SJSA1 (cell line): ENCODE results near the gene RHBDL3. TPM values are rescaled to one million over a fixed set of nuclear protein-coding genes. Genes with fewer than 3 reads are reported as not detected.

Source experiments
- DNase-seq, 2 experiments: peaks; one replicate each; pipeline ENCODE4 v3.0.0-alpha.2; 2015 to 2020; ENCODE audit warnings: low spot score in 2 of 2, low read depth in 1 of 2
- H3K27ac ChIP-seq: fragments of 250-450 bp; sonication (Bioruptor Pico); 2 replicates; pipeline ENCODE4 v1.5.1; 2020; ENCODE audit warnings: mild to moderate bottlenecking, moderate library complexity
- H3K27me3 ChIP-seq: fragments of 250-450 bp; sonication (Bioruptor Pico); replicated peaks from 2 replicates; pipeline ENCODE4 v1.5.1; 2020; ENCODE audit warnings: mild to moderate bottlenecking, moderate library complexity
- H3K36me3 ChIP-seq: fragments of 250-450 bp; sonication (Bioruptor Pico); 2 replicates; pipeline ENCODE4 v1.5.1; 2020; ENCODE audit warnings: mild to moderate bottlenecking
- H3K4me1 ChIP-seq: fragments of 250-450 bp; sonication (Bioruptor Pico); replicated peaks from 2 replicates; pipeline ENCODE4 v1.6.1; 2021; ENCODE audit warnings: mild to moderate bottlenecking
- H3K4me3 ChIP-seq: fragments of 250-450 bp; sonication (Bioruptor Pico); 2 replicates; pipeline ENCODE4 v1.5.1; 2020; ENCODE audit warnings: mild to moderate bottlenecking
- H3K9me3 ChIP-seq: fragments of 250-450 bp; sonication (Bioruptor Pico); replicated peaks from 2 replicates; pipeline ENCODE4 v1.5.1; 2020; ENCODE audit warnings: mild to moderate bottlenecking
- total RNA-seq: library from RNA; depleted of rRNA; stranded (reverse); fragments of >200 nt; shearing (Covaris generic); gene quantifications from 2 replicates; pipeline ENCODE4 v1.2.3, GENCODE V29; 2014; rRNA removed

Gene RHBDL3, protein sequence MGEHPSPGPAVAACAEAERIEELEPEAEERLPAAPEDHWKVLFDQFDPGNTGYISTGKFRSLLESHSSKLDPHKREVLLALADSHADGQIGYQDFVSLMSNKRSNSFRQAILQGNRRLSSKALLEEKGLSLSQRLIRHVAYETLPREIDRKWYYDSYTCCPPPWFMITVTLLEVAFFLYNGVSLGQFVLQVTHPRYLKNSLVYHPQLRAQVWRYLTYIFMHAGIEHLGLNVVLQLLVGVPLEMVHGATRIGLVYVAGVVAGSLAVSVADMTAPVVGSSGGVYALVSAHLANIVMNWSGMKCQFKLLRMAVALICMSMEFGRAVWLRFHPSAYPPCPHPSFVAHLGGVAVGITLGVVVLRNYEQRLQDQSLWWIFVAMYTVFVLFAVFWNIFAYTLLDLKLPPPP
- total RNA-seq: 0.63 and 1.2 TPM in 2 replicates

DNA sequence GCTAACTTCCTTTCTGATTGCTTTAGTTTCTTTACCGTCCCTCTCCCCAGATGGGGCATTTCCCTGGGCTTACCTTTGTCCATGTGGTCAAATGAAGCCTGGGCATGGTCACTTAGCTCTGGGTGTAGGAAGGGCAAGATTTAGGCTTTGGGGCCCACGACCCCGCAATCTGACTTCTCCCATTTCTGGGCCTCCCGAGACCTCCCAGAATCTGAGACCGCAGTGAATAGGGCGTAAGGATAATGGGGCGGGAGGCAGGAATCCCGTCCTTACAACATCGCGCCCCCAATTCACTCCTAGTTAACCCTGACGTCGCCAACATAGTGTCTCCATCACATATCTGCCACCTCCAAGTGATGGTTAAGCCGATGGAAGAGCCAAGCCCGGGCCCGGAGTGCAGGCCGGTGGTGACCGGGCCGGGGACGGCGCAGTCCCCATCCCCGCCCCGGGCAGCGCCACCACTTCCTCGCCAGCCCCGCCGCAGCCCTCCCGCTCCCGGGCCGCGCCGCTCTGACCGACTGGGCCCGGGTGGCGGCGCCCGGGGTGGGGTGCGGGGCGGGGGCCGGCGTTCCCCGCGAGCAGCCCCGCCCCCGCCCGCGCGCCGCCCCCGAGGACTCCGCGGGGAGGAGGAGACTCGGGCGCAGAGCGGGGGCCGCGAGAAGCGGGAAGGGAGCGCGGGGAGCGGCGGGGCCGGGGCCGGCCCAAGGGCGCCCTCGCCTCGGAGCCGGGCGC, at the start of gene RHBDL3:
Gene RHBDL3 (plus strand): TSS at position 641 of the 732 bp plus-strand sequence. CDS start 358 bp downstream, outside the sequence.
- Histone ChIP-seq H3K4me1 (peaks cover 22% of the 10 kb centered on the region), H3K27me3 (peaks cover 38% of the 10 kb centered on the region), H3K36me3 (no peaks in the 10 kb centered on the region), H3K27ac (no peak within 1 kb of the TSS), H3K4me3 (peak within 1 kb of the TSS; percentile 41), H3K9me3 (peaks cover 6% of the 10 kb centered on the region)
- DNase-seq: no peak

DNA sequence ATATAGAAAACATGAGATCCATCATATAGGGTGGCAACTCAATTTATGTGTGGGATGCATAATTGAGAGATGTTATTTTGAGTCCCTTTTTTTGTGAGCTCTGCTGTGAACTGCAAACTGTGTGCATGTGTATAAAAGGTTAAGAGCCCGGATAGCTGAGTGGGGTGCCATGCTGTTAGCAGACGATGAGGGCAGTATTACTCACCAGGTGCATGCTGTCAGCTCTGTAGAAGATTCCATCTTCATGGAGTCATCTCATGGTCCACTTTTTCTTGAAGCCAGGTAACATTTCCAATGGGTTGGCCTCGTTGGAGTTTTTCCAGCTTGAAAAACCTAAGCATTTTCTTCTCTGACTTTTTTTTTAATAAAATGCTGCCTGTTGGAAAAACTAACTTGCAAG, 43.0 kb upstream of the RHBDL3 start:
- no peak overlapping the region for H3K27ac ChIP-seq

GRCh38 chr17:32223703-32224102, 41.9 kb upstream of the RHBDL3 start:
- Histone ChIP-seq H3K36me3 (no peaks in the 10 kb centered on the region), H3K4me1 (no peaks in the 10 kb centered on the region), H3K4me3 (no peak overlapping the region), H3K27me3 (no peaks in the 10 kb centered on the region), H3K27ac (no peak overlapping the region), H3K9me3 (no peaks in the 10 kb centered on the region)
- DNase-seq: no peak

More for the DNA sequence above, 43.0 kb upstream of the RHBDL3 start:
- no peak overlapping the region for H3K4me3 ChIP-seq
- H3K9me3 ChIP-seq: no peaks in the 10 kb centered on the region
- H3K27me3 ChIP-seq: no peaks in the 10 kb centered on the region
- no peaks in the 10 kb centered on the region for H3K4me1 ChIP-seq
- H3K36me3 ChIP-seq: no peaks in the 10 kb centered on the region
- DNase-seq: no peak

- H3K4me3 ChIP-seq: no peak overlapping the region
- no peak overlapping the region for H3K27ac ChIP-seq
- H3K4me1 ChIP-seq: no peaks in the 10 kb centered on the region
- DNase-seq: no peak
- H3K36me3 ChIP-seq: no peaks in the 10 kb centered on the region
- H3K27me3 ChIP-seq: no peaks in the 10 kb centered on the region
- no peaks in the 10 kb centered on the region for H3K9me3 ChIP-seq
These were observed 38.7 kb upstream of the RHBDL3 start for GRCh38 chr17:32226886-32227285.

GRCh38 chr17:32227910-32228309, 37.7 kb upstream of the RHBDL3 start:
- Histone ChIP-seq H3K36me3 (no peaks in the 10 kb centered on the region), H3K27ac (no peak overlapping the region), H3K27me3 (no peaks in the 10 kb centered on the region), H3K4me3 (no peak overlapping the region), H3K9me3 (no peaks in the 10 kb centered on the region), H3K4me1 (no peaks in the 10 kb centered on the region)
- DNase-seq: no peak

- Histone ChIP-seq H3K4me3 (no peak overlapping the region), H3K9me3 (no peaks in the 10 kb centered on the region), H3K4me1 (no peaks in the 10 kb centered on the region), H3K27me3 (no peaks in the 10 kb centered on the region), H3K36me3 (no peaks in the 10 kb centered on the region), H3K27ac (no peak overlapping the region)
- DNase-seq: no peak
These were observed 30.0 kb upstream of the RHBDL3 start for GRCh38 chr17:32235588-32235987.

DNA sequence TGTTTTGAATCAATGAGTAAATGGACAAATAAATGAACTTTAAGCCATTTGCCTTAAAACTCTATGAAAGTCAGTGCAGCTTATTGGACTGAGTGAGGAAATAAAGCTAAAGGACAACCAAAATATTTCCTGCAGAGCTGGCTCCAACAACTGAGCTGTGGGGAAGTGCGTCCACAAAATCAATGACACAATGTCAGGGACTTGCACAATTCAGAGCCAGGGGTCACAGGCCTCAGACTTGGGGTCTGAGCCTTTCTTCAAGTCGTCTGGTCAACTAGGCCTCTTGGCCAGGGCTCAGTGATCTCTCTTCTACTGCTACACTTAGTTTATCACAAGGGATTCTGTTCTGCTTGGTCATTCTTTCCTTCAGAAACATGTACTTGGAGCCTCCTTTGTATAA, 26.2 kb upstream of the RHBDL3 start:
- Histone ChIP-seq H3K9me3 (no peaks in the 10 kb centered on the region), H3K4me1 (no peaks in the 10 kb centered on the region), H3K4me3 (no peak overlapping the region), H3K36me3 (no peaks in the 10 kb centered on the region), H3K27ac (no peak overlapping the region), H3K27me3 (no peaks in the 10 kb centered on the region)
- no peak for DNase-seq

DNA sequence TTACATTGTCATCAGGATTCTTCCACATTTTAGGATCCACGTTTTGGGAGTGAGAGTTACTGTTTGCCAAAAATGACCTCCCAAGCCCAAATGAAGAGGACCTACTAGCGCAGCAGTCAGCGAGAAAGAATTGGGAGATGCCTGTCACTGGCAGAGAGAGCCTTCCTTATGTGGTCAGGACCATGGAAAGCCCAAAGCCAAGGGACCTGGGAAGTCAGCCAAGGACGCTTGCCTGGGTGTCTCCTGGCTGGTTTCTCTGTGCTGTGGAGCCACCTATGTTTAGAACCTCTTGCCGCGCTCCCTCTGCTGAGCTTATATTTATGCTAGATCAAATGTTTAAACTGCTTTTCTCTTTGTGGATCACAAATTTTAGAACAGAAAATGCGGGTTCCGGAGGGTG, 24.9 kb upstream of the RHBDL3 start:
- H3K27me3 ChIP-seq: no peaks in the 10 kb centered on the region
- H3K36me3 ChIP-seq: no peaks in the 10 kb centered on the region
- peak in 1 of 2 experiments; percentile 15 for DNase-seq
- H3K4me1 ChIP-seq: no peaks in the 10 kb centered on the region
- no peak overlapping the region for H3K4me3 ChIP-seq
- H3K9me3 ChIP-seq: no peaks in the 10 kb centered on the region
- H3K27ac ChIP-seq: no peak overlapping the region

DNA sequence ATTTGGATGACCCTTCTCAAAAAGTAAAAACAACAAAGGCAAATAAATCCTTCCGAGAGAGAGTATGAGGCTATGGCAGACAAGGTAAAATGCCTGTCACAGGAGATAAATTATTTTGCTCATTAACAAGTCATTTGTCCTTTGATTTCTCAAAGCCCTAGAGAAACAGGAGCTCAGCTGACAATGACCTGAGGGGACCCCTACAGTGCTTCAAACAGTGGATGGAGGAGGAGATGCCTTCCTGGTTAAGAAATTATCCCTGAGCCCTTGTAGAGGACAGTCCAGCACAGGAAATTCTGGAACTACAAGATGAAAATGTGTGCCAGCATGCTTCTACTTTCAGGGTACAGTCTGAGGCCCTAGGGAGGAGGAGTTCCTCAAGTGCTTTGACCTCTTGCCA, 24.0 kb upstream of the RHBDL3 start:
- DNase-seq: no peak
- no peak overlapping the region for H3K27ac ChIP-seq
- no peaks in the 10 kb centered on the region for H3K36me3 ChIP-seq
- H3K9me3 ChIP-seq: no peaks in the 10 kb centered on the region
- H3K27me3 ChIP-seq: no peaks in the 10 kb centered on the region
- no peaks in the 10 kb centered on the region for H3K4me1 ChIP-seq
- H3K4me3 ChIP-seq: no peak overlapping the region

- Histone ChIP-seq H3K27ac (no peak overlapping the region), H3K36me3 (no peaks in the 10 kb centered on the region), H3K27me3 (no peaks in the 10 kb centered on the region), H3K4me1 (no peaks in the 10 kb centered on the region), H3K4me3 (no peak overlapping the region), H3K9me3 (no peaks in the 10 kb centered on the region)
- no peak for DNase-seq
These were observed 16.2 kb upstream of the RHBDL3 start for GRCh38 chr17:32249475-32249874.

GRCh38 chr17:32253117-32253611, 12.5 kb upstream of the RHBDL3 start:
- H3K36me3 ChIP-seq: no peaks in the 10 kb centered on the region
- peak; percentile 47 to 74 for DNase-seq
- H3K27me3 ChIP-seq: no peaks in the 10 kb centered on the region
- no peak overlapping the region for H3K4me3 ChIP-seq
- no peak overlapping the region for H3K27ac ChIP-seq
- H3K4me1 ChIP-seq: no peaks in the 10 kb centered on the region
- H3K9me3 ChIP-seq: no peaks in the 10 kb centered on the region

- H3K27ac ChIP-seq: no peak overlapping the region
- no peaks in the 10 kb centered on the region for H3K9me3 ChIP-seq
- no peaks in the 10 kb centered on the region for H3K36me3 ChIP-seq
- no peak overlapping the region for H3K4me3 ChIP-seq
- H3K27me3 ChIP-seq: no peaks in the 10 kb centered on the region; the same call in 1 of the 2 replicates
- 0 out of 2 replicates have a peak, but pooled peaks cover 1% of the 10 kb centered on the region for H3K4me1 ChIP-seq
- DNase-seq: no peak
These were observed 9.5 kb upstream of the RHBDL3 start for GRCh38 chr17:32256012-32256700.

DNA sequence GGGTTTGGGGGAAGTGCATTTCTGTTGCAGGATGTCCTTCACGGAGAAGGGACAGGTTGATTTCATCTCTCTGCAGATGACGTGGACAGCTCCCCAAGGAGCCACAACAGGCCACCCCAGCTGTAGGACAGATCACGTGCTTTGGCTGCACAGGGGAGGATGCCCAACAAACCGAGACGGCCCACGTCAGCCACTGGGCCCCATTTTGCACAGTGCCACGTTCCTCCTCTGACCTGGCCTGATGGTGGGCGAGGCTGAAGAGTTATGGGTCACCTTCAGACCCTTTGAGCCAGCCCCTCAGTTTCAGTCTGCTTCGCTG, 9.0 kb upstream of the RHBDL3 start:
- peaks cover 6% of the 10 kb centered on the region; the same call in 1 of the 2 replicates for H3K4me1 ChIP-seq
- H3K27me3 ChIP-seq: no peaks in the 10 kb centered on the region; the same call in 1 of the 2 replicates
- no peaks in the 10 kb centered on the region for H3K9me3 ChIP-seq
- H3K4me3 ChIP-seq: no peak overlapping the region
- no peak overlapping the region for H3K27ac ChIP-seq
- DNase-seq: no peak
- H3K36me3 ChIP-seq: no peaks in the 10 kb centered on the region
